HepG2 (cell line): ENCODE measurements around the gene TLNRD1. TPM values are rescaled to one million over a fixed set of nuclear protein-coding genes. Genes with fewer than 3 reads are reported as not detected.

Experiments used
- CCDC6 ChIP-seq: sonication (generic); formaldehyde crosslinking; IDR thresholded peaks from 2 replicates; pipeline ENCODE4 v1.8.1; 2022; ENCODE audit warnings: mild to moderate bottlenecking, missing genetic modification reagents, moderate library complexity
- CENPT ChIP-seq: sonication (generic); formaldehyde crosslinking; IDR thresholded peaks from 2 replicates; pipeline ENCODE4 v1.8.0; 2022; ENCODE audit warnings: low read depth, mild to moderate bottlenecking, moderate library complexity, missing genetic modification reagents
- IRF9 ChIP-seq: sonication (generic); formaldehyde crosslinking; IDR thresholded peaks from 2 replicates; pipeline ENCODE4 v1.8.0; 2022; ENCODE audit warnings: missing genetic modification reagents, mild to moderate bottlenecking, borderline replicate concordance
- JUN ChIP-seq: sonication (generic); formaldehyde crosslinking; IDR thresholded peaks from 2 replicates; pipeline ENCODE4 v1.4.0; 2020; ENCODE audit warnings: mild to moderate bottlenecking, missing genetic modification reagents
- MED1 ChIP-seq: sonication (generic); formaldehyde crosslinking; IDR thresholded peaks from 2 replicates; pipeline ENCODE4 v1.4.0; 2020; ENCODE audit warnings: missing genetic modification reagents
- MED13 ChIP-seq: sonication (generic); formaldehyde crosslinking; IDR thresholded peaks from 2 replicates; pipeline ENCODE4 v1.5.0; 2020; ENCODE audit warnings: missing genetic modification reagents
- MTERF4 ChIP-seq: sonication (generic); formaldehyde crosslinking; IDR thresholded peaks from 2 replicates; pipeline ENCODE4 v1.8.0; 2023; ENCODE audit warnings: mild to moderate bottlenecking, missing genetic modification reagents
- POLR2AphosphoS2 ChIP-seq: IDR thresholded peaks from 2 replicates; pipeline ENCODE4 v1.6.1; 2011; ENCODE audit warnings: low read depth, low read length, improper control_type of control experiment
- RBFOX2 ChIP-seq: fragments of 200-400 bp; formaldehyde crosslinking; IDR thresholded peaks from 2 replicates; pipeline ENCODE4 v1.6.1; 2017; ENCODE audit warnings: low read depth, mild to moderate bottlenecking, low read length
- SCMH1 ChIP-seq: sonication (generic); formaldehyde crosslinking; IDR thresholded peaks from 2 replicates; pipeline ENCODE4 v1.9.0; 2021; ENCODE audit warnings: missing genetic modification reagents, mild to moderate bottlenecking, borderline replicate concordance
- SMARCC2 ChIP-seq: fragments of 450-650 bp; IDR thresholded peaks from 2 replicates; pipeline ENCODE4 v1.6.1; 2017; ENCODE audit warnings: antibody characterized with exemption, mild to moderate bottlenecking
- TBX2 ChIP-seq: sonication (generic); formaldehyde crosslinking; IDR thresholded peaks from 2 replicates; pipeline ENCODE4 v1.5.0; 2020; ENCODE audit warnings: missing genetic modification reagents, mild to moderate bottlenecking, borderline replicate concordance
- TCF7L2 ChIP-seq: IDR thresholded peaks from 2 replicates; pipeline ENCODE4 v1.6.1; 2011; ENCODE audit warnings: mild to moderate bottlenecking, low read depth, low read length, moderate library complexity
- UBTF ChIP-seq: sonication (generic); formaldehyde crosslinking; IDR thresholded peaks from 2 replicates; pipeline ENCODE4 v1.4.0; 2020; ENCODE audit warnings: mild to moderate bottlenecking, missing genetic modification reagents
- ZBED4 ChIP-seq: sonication (generic); formaldehyde crosslinking; IDR thresholded peaks from 2 replicates; pipeline ENCODE4 v1.4.0; 2020; ENCODE audit warnings: missing genetic modification reagents, borderline replicate concordance
- ZC3H4 ChIP-seq: sonication (generic); formaldehyde crosslinking; IDR thresholded peaks from 2 replicates; pipeline ENCODE4 v1.4.0; 2020; ENCODE audit warnings: missing genetic modification reagents, borderline replicate concordance
- ZNF138 ChIP-seq: sonication (generic); formaldehyde crosslinking; IDR thresholded peaks from 2 replicates; pipeline ENCODE4 v1.5.0; 2020; ENCODE audit warnings: mild to moderate bottlenecking, low read depth, missing genetic modification reagents
- ZNF317 ChIP-seq: sonication (generic); formaldehyde crosslinking; IDR thresholded peaks from 2 replicates; pipeline ENCODE4 v1.5.0; 2020; ENCODE audit warnings: mild to moderate bottlenecking, missing genetic modification reagents
- ZNF484 ChIP-seq: sonication (generic); formaldehyde crosslinking; IDR thresholded peaks from 2 replicates; pipeline ENCODE4 v1.5.1; 2020; ENCODE audit warnings: mild to moderate bottlenecking, low read depth, missing genetic modification reagents, borderline replicate concordance
- ZNF678 ChIP-seq: sonication (generic); formaldehyde crosslinking; IDR thresholded peaks from 2 replicates; pipeline ENCODE4 v1.4.0; 2020; ENCODE audit warnings: mild to moderate bottlenecking, missing genetic modification reagents
- ZNF713 ChIP-seq: sonication (generic); formaldehyde crosslinking; IDR thresholded peaks from 2 replicates; pipeline ENCODE4 v1.4.0; 2020; ENCODE audit warnings: mild to moderate bottlenecking, missing genetic modification reagents
- ZNF746 ChIP-seq: sonication (generic); formaldehyde crosslinking; IDR thresholded peaks from 2 replicates; pipeline ENCODE4 v1.8.0; 2022; ENCODE audit warnings: mild to moderate bottlenecking, missing genetic modification reagents
- ZNF777 ChIP-seq: sonication (generic); formaldehyde crosslinking; IDR thresholded peaks from 2 replicates; pipeline ENCODE4 v1.4.0; 2020; ENCODE audit warnings: missing genetic modification reagents
- ZNF792 ChIP-seq: IDR thresholded peaks from 2 replicates; pipeline ENCODE4 v1.6.1; 2016
- polyA plus RNA-seq, 8 experiments: library from polyadenylated mRNA; depleted of rRNA in 3 of 8; stranded (reverse) in 7 of 8; unstranded in 1 of 8; fragments of >200 nt; fragmentation: Illumina TruSeq in 4 of 8; extraction: Trizol in 4 of 8; gene quantifications; 2 replicates each; pipeline versions ENCODE4 v1.2.1 to v1.2.3, GENCODE V29; 2011 to 2016; ENCODE audit warnings: low read depth in 4 of 8, missing spikeins in 1 of 8, mixed read lengths in 1 of 8; ENCODE audit not compliant: insufficient read depth in 1 of 8
- total RNA-seq, 5 experiments: library from RNA; depleted of rRNA; stranded (reverse); fragments of >200 nt; fragmentation: Illumina TruSeq; extraction: Trizol; gene quantifications; 2 replicates each; pipeline ENCODE4 v1.2.3, GENCODE V29; 2016; ENCODE audit warnings: low read depth in 1 of 5

Gene TLNRD1
- total and polyA plus RNA-seq, 2 of the 13 experiments (the other 11 are each of a cell fraction or from before 2014, with no cell fraction given), result 3.4 to 5.3 TPM

- TF ChIP-seq ZNF138 (no peak), ZNF713 (no peak), ZNF746 (CRISPR knock-in tag) (peak; percentile 63; the same call in 1 of the 2 replicates), TCF7L2 (no peak), ZNF777 (CRISPR knock-in tag) (no peak; the same call in 1 of the 2 replicates), MED13 (CRISPR knock-in tag) (no peak), ZNF678 (CRISPR knock-in tag) (no peak), SMARCC2 (no peak), POLR2AphosphoS2 (no peak), CCDC6 (CRISPR knock-in tag) (no peak), TBX2 (CRISPR knock-in tag) (no peak), ZC3H4 (CRISPR knock-in tag) (no peak), MED1 (CRISPR knock-in tag) (no peak), SCMH1 (CRISPR knock-in tag) (no peak), UBTF (no peak; the same call in none of the 2 replicates), ZNF484 (CRISPR knock-in tag) (no peak), ZNF792 (CRISPR knock-in tag) (0 out of 2 replicates have a peak, but pooled peaks have one; percentile 30), ZNF317 (CRISPR knock-in tag) (no peak), IRF9 (CRISPR knock-in tag) (peak; percentile 92), CENPT (CRISPR knock-in tag) (no peak), MTERF4 (peak; percentile 77), ZBED4 (CRISPR knock-in tag) (no peak), RBFOX2 (peak; percentile 93), JUN (no peak)
These were observed at the start of gene TLNRD1 (continued) for GRCh38 chr15:81000624-81001151.
